HG02885 (cell line): ENCODE data around the gene FANCI.

ENCODE experiments used
- ATAC-seq: cut with Tn5 transposase; IDR thresholded peaks from one replicate; pipeline ENCODE4 v1.9.1; 2021; ENCODE audit warnings: mild to moderate bottlenecking; ENCODE audit not compliant: unreplicated experiment, poor library complexity

Gene FANCI

DNA sequence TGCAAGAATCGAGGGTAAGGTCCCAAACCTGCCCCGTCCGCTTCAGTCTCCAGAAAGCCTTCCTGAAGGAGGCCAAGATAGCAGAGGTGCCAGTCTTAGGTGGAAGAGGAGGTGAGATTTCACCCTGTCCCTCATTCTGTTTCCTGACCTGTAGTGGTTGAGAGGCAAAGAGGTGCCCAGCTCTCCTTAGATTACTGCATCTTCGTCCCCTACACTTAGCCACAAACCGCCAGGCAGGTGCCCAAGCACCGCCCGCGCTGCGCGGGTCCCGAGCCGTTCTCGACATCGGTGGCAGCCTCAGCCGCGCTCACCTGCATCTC lies 114.6 kb downstream of the FANCI start:
- ATAC-seq, result no peak

GRCh38 chr15:89358755-89359439 lies 115.1 kb downstream of the FANCI start:
- peak; percentile 87 for ATAC-seq

GRCh38 chr15:89359471-89360293 lies 115.9 kb downstream of the FANCI start:
- no peak for ATAC-seq

GRCh38 chr15:89360294-89360971 lies 116.7 kb downstream of the FANCI start:
- no peak for ATAC-seq

GRCh38 chr15:89361451-89362202 lies 117.8 kb downstream of the FANCI start:
- ATAC-seq, result no peak

GRCh38 chr15:89362203-89363101 lies 118.7 kb downstream of the FANCI start:
- no peak for ATAC-seq

DNA sequence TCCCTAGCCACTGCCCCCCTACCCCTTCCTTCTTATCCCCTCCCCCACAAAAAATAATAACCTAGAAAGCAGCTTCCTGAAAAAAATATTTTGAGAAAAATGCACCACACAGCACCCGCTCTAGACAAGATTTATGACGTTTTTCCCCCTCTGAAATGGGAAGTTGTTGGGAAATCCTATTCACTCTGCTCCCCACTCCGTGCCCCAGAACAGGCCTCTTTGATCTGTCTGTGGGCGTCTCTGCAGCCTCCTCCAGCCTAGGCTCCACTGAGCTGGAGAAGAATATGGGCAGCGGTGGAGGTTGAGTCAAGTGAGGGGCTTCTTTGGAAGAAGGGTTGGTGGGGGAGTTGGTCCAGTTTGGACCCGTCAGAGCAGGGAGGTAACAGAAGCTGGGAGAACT lies 119.4 kb downstream of the FANCI start:
- ATAC-seq, result no peak

DNA sequence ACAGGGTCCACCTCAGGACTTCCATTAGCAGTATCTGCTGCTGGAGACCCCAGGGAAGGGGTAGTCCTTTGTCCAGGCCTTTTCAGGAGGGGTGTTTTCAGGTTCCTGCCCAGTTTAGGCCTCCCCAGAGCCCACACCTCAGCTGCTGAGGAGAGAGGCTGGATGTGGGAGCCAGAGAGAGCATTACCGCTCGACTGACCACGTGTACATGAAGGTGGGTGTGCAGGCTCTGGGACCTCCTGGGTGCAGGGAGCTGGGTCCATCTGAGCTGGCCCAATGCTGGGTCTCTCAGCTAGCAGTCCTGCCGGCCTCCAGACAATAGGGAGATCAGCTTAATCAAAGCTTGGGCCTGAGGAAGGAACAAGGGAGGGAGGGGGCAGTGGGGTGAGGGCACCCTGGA lies 120.0 kb downstream of the FANCI start:
- ATAC-seq, result no peak

DNA sequence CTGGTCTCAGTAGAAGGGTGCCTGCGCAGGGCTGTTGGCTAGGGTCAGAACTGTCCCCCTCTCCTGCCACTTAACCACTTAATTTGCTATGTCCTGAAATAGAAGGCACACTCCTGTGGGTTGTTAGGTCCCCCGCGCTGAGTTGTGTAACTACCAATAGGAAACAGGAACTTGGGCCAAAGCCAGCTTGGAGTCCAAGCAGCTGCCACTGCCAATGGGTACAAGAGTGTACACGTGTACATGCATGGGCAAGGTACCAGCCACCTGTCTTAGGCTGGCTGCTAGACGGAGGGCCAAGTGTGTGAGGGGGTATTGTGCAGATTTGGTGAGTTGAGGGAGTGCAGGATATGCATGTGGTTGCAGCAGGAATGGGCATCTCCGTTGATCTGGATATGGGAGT lies 120.6 kb downstream of the FANCI start:
- ATAC-seq, result no peak

DNA sequence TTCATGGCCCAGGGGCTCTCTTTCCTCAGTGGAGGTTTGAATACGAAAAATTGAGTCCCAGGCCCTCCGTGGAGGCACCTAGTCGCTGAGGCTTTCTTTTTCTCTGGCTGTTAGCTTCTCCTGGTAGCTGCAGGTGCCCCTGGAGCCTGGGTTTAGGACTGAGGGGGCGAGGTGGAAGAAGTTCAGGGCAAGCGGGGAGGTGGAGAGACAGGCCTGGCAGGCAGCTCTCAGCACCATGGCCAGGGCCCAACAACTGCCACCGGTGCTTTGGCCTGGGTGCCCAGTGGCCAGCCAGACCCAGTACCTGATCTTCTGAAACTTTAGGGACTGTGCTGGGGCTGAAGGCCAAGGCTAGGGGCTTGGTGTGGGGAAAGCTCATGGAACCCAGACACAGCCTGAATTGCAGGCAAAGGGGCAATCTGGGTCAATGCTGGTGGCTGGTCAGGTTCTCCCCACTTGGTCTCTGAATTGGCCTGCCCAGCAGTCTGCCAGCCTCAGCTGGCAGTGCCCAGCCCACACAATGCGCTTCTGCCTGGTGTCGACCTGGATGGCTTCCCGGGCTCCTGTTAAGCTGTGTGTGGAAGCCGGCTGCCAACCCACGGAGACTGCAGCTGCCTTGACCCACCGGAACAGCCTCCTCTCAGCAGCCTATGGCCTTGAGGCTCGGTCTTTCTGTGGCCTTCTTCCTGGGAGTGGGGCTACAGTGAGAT lies 121.1 kb downstream of the FANCI start:
- no peak for ATAC-seq

- ATAC-seq, result no peak
These were observed 121.8 kb downstream of the FANCI start for GRCh38 chr15:89365462-89366065.
